GM18520 (cell line): ENCODE results near the gene DPEP3.
A peak's percentile ranks its signal among the peaks of the same experiment; 100 is the strongest.
"Not testable (repeated sequence)": the region's sequence is repeated elsewhere in the genome, so short reads cannot be mapped to it uniquely, and the experiment has no call there.

ENCODE experiments used
- ATAC-seq: cut with Tn5 transposase; IDR thresholded peaks from one replicate; pipeline ENCODE4 v1.9.1; 2021; ENCODE audit not compliant: unreplicated experiment

The DPEP3 gene

DNA sequence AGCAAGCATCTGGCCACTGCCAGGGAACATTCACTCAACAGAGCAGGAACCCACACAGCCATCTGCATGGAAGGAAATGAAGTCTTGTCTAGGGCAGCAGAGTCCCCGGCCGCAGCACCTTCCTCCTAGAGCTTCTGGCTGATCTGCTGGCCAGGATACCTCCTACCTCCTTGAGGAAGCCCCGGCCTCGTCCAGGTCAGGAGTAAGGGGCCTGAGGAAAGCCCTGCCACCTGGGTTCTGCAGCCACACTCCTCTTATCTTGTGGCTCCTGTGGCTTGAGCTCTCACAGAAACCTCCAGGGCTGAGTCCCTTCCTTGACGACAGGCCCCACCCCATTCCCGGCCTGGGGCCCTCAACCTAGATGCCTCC is 13.7 kb upstream of the DPEP3 start:
- not testable (repeated sequence) for ATAC-seq

DNA sequence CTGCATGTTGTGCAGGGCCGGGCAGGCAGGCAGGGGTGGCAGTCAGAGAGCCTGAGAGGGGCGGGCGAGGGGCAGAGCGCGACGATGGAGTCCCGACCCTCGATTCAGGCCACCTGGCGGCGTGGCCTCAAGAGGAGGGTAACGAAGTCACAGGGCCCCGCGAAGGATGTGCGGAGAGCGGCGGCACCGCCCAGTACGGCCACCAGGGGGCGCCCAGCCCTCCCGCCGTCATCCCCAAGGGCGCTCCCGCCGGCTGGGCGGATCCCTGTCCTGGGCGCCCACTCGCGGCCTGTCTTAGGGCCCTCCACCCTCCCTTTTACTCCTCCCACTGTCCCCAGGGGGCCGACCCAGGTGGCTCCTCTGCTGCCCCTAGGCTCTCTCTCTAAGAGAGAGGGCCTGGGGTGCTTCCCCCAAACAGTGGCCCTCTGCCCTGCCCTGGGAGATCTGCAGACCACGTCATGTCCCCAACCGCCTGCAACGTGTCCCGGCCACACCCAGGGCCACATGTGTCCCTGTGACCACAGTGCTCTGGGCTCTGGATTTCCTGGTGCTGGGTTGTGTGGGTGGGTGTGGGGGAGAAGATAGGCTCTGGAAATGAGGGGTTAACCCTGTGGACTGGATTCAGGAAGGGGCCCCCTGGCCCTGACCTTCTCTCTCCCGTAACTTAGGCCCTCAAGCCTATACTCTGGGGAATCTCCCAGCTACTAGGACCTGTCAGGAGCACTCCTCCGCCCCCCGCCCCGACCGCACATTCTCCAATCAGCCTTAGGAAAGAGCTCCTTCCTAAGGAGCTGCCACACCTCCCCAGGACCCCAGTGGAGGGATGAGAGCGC is 13.1 kb upstream of the DPEP3 start:
- peak; percentile 54 for ATAC-seq

DNA sequence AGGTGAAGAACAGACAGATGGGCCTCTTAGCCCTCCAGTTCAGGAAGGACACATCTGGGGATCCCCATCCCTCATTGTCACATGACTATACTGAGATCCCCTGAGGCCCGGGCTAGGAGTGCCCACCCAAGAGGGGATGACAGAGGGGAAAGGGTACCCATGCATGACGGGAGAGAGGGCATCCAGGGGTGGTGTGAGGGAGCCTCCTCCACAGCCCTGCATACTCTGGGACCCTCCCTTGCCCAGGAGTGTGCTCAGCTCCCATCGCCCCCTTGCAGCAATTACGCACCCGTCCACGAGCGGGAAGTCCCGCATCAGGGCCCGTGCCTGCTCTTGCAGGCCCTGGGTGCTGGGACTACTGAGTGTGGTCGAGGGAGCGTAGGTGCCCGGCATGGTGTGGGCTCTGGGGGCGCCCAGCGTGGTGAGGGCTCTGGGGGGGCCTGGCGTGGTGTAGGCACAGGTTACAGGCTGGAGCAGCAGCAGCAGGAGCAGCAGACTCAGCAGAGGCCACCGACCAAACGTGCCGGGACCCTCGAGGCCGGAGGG is 12.4 kb upstream of the DPEP3 start:
- ATAC-seq: no peak

DNA sequence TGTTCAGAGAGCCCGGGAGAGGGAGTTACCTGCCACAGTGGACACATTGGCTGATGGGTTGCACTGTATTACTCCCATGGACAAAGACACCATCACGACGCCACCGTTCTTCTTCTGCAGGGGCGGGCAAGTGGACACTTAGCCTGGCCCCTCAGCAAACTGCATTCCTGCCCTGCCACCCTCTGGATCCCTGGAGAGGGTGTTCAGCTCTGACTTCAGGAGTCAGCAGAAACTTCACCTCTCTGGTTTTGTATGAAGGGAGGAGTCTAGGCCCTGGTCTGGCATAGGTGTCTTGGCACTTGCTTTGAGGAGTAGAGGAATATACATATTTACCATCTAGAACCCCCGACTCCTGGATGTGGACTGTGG is 9.7 kb upstream of the DPEP3 start:
- no peak for ATAC-seq

DNA sequence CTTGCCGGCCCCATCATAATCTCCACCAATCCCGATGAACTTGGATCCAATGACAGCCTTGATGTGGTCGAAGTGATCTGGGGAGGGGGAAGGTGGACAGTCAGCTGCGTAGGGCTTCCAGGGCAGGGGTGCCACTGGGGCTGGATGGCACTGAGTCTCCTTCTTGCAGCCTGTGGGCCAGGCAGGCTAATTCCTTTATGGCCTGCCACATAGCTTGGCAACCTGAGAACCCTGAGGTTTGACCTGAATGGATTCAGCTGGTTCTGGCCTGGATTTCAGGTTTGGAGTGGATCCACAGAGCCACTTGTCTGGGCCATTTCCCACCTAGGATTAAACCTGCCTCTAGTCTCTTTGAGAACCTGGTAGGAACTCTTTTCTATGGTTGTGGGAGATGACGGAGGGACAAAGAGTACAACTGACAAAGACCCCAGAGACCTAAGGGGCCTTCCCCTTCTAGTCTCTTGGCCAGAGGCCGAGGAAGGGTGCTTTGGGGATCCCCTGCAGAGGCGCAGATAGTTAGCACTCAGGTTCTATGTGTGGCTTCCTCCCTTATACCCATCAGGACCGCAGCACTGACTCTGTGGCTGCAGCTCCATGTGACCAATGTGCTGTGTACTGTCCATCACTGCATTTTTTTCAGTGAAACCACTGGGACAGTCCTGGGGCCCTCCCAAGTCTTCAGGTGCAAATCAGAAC is 9.2 kb upstream of the DPEP3 start:
- peak; percentile 35 for ATAC-seq

DNA sequence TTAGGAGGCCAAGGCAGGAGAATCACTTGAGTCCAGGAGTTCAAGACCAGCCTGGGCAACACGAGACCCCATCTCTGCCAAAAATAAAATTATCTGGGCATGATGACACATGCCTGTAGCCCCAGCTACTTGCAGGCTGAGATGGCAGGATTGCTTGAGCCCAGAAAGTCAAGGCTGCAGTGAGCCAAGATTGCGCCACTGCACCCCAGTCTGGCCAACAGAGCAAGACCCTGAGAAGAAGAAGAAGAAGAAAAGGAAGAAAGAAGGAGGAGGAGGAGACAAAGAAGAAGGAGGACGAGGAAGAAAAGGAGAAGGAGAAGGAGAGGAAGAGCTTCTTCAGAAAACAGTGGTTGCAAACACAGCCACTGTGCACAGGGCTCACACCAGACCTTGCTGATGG is 8.4 kb upstream of the DPEP3 start:
- ATAC-seq: no peak

DNA sequence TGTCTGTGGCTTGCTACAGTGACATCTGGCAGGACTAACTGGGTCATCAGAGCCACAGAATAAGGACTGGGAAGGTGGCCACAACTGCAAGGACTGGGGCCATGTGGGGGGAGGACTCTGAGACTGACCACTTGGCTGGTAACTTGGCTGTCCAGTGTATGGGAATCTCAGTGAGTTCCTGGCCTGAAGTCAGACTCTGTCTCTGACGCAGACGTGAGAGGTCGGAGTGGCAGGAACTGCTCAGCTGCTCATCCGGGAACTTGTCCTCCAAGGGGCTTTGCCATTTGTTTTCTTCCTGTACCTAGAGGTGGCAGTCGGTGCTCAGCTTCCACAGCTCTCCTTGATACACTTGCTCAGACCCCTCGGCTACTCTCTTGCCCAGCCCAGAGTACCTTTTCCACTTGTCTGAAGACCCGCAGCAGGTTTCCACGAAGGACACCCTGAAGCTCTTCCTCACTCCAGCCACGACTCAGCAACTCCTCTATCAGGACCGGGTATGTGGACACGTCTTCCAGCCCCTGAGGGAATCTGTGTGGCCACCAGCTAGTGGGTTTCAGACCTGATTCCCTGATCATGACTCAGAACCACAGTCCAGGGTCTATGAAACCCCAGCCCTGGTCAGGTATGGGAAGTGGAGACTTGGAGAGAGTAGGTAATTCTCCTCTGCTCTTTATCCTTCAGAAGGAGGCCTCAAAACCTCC is 7.3 kb upstream of the DPEP3 start:
- ATAC-seq: no peak

DNA sequence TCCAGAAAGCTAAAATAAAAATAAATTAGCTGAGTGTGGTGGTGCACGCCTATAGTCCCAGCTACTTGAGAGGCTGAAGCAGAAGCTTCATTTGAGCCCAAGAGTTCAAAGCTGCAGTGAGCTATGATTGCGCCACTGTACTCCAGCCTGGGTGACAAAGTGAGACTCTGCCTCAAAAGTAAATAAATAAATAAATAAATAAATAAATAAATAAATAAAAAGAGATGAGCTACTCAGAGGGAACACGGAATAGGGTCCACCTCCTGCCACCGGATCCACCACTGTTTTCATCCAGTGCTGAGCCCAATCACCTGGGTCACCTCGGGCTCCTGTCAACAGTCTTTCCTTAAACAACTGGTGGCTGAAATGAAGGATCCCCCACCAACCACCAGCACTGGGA is 6.7 kb upstream of the DPEP3 start:
- no peak for ATAC-seq

DNA sequence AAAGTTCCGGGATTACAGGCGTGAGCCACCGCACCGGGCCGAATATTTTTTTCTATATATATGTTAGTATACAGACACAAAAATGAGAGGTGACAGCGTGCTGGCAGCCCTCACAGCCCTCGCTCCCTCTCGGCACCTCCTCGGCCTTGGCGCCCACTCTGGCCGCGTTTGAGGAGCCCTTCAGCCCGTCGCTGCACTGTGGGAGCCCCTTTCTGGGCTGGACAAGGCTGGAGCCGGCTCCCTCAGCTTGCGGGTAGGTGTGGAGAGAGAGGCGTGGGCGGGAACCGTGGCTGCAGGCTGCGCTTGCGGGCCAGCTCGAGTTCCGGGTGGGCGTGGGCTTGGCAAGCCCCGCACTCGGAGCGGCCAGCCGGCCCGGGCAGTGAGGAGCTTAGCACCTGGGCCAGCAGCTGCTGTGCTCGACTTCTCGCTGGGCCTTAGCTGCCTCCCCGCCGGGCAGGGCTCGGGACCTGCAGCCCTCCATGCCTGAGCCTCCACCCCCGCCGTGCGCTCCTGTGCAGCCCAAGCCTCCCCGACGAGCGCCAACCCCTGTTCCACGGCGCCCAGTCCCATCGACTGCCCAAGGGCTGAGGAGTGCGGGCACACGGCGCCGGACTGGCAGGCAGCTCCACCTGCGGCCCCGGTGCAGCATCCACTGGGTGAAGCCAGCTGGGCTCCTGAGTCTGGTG is 1.9 kb upstream of the DPEP3 start:
- no peak for ATAC-seq

DNA sequence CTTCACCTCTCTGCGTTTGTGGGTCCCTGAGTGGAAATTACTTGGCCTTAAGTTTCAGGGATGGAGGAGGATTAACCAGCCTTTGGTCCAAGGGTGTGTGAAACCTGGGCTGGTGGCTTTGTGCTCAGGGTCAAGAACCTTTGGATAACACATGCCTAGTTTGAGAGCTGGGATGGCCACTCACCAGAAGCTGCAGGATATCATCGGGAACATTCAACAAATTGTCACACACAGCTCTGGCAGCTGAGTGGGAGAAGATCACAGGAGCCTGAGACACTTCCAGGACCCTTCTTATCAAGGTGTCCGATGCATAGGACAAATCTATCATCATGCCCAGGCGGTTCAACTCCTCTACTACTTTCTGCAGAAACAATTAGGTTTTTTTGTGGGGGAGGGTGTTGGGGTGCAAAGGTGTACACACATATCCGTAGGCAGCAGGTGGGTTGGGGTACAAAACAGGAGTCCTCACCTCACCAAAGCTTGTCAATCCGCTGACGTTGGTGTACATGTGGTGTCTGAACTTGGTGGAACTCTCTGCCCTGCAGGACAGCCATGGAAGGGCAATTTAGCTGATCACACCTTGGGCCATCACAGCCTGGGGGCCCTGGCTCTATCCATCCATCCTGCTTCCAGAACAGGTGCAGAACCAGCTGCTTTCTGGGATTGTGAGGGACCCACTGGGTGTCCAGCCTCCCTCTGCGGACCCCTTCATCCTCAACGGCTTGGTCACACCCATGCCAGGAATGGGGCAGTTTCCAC is 2.7 kb downstream of the DPEP3 start:
- no peak for ATAC-seq

DNA sequence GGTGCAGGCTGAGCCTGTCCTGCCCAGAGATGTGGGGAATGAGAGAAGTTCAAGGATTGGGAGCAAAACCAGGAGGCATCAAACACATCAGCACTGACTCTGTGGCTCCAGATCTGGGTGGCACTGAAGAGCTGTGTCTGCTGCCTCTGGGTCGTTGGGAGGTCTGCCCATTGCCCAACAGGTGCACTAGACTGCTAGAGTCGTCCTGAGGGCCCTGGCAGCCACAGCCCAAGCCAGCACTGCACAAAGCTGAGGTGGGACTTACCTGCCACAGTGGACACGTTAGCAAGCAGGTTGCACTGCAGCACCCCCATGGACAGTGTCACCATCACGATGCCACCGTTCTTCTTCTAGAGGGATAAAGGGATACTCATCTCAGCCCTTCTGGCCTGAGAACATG is 3.3 kb downstream of the DPEP3 start:
- ATAC-seq: no peak

DNA sequence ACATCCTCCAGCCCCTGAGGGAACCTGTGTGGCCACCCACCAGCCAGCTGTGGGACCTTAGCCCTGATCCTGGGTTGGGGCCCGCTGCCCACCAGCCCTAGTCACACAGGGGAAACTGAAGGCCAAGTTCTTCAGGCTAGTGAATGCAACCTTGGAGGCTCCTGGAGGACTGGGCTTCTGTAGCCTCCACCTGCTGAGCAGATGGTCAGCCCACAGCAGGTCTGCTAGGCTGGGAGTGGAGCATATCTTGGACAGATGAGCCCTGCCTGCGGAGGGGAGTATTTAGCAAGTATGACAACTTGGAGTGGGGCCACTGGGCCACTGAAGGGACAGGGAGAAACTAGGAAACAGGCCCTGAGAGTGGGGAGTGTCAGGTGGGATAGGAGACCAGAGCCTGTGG is 4.1 kb downstream of the DPEP3 start:
- ATAC-seq: no peak

DNA sequence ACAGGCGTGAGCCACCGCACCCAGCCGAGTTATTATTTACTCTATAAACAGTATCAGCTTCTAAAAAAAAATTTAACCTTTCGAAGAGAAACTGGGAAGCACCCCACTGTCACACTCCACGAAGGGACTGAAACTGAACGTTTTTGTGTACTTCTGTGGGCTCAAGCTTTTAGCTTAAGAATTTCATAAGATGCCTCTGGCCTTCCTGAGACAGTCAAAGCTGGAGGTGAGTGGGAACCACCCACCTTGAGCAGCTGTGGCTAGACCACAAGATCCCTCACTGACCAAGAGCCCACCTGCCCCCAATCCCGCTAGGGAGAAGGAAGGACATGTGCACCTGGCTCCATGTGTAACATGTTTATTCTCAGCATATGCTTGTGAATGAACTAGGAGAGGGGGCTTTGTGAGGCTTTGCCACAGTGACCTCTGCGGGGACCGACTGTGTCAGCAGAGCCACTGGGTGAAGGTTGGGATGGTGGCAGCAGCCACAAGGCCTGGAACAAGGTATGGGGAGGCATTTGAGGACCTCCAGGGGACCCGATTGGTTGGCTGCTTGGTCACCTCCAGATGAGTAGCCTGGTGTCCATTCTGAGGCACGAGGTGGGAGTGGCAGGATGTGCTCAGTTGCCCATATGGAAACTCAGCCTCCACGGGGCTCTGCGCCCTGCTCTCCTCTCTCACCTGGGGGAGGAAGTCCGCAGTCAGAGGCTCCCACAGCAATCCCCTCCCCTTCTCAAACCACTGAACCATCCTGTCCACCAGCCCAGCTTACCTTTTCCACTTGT is 4.8 kb downstream of the DPEP3 start:
- no peak for ATAC-seq

DNA sequence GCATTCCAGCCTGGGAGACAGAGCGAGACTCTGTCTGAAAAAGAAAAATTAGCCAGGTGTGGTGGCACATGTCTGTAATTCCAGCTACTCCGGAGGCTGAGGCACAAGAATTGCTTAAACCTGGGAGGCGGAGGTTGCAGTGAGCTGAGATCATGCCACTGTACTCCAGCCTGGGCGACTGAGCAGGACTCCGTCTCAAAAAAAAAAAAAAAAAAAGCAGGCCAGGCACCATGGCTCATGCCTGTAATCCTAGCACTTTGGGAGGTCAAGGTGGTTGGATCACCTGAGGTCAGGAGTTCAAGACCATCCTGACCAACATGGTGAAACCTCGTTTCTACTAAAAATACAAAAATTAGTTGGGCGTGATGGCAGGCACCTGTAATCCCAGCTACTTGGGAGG is 8.0 kb downstream of the DPEP3 start:
- not testable (repeated sequence) for ATAC-seq

DNA sequence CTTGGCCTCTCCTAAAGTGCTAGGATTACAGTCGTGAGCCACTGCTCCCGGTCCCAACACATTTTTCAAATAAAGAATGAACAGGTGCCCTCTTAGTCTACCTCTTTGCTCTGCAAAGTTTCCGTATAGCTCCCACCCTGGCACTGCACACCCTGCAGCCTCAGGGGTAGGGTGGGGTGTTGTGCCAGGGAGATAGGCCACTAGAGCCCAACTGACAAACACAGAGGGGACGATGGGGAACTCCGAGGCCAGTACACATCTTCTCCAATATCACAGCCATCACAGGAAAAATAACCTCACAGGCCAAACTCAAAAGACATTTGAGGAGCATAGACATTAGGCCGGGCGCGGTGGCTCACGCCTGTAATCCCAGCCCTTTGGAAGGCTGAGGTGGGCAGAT is 9.2 kb downstream of the DPEP3 start:
- no peak for ATAC-seq

DNA sequence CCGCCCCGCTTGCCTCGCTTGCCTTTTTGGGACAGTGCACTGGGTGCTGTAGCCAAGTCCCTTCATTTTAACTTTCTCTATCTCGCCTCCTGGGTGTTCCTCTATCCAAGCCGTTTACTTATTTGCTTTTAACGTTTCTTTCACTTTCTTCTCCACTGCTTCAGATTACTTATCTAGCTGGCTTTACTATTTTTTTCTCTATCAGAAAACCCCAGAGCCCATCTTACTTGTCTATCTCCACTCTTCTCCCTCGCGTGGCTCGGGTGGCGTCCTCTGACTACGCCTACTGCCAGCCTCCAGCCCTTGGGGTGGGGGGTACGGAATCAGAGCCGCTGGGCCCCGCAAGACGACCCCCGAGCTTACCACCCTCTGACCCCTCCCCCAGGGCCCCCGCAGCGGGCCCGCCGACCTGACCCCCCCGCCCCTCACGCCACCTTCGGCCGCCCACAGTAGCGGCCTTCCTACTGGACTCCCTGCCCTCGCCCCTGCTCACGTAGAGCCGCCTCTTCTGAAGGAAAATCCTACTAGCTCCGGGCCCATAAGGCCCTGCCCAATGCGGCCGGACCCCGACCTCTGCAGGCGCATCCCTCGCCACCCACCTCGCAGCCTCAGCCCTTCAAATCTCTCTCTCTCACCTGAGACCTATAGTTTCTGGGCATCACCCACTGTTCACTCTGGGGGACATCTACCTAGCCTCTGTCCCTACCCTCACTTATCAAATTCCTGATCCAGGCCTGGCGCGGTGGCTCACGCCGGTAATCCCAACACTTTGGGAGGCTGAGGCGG is 10.9 kb downstream of the DPEP3 start:
- no peak for ATAC-seq

DNA sequence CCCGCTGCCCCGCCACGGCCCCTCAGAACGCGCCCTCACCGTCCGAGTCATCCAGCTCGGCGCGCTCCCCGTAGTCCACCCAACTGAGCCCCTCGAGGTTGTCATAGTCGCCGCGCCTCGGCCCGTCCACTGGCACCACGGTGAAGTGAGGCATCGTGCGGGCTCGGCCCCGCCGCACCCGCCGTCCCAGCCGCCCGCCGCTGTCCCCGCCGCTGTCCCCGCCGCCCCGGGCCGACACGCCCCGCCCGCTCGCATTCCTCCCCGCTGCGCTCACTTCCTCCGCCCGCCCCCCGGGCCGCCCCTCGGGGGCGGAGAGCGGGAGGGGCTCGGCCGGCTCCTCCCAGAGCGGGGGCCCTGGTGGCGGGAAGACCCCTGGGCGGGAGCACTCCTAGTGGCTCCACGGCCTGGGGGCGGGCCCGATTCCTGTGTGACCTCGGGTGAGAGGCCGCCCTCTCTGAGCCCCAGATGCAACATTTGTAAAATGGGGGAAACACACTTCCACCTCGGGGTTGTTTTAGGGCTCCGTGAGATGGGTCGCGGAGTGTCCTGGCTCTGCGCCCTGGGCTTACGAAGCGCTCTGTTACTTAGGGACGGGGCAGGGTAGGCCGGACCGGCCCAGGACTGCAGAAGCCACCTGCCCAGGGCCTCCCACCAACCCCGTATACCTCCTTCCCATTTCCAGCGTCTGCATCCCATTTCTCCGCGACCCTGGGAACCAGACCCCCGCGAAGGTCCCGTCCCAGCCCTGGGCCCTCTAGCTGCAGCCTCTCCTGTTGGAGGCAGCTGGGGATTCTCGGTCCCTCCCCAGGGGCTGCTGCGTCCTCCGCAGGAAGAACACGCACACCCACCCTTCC is 11.7 kb downstream of the DPEP3 start, which contains the start of gene SLC12A4:
Gene SLC12A4 (minus strand): TSS at position 238 of the 854 bp plus-strand sequence. CDS start 84 bp downstream, at position 154.
- peak; percentile 66 for ATAC-seq

DNA sequence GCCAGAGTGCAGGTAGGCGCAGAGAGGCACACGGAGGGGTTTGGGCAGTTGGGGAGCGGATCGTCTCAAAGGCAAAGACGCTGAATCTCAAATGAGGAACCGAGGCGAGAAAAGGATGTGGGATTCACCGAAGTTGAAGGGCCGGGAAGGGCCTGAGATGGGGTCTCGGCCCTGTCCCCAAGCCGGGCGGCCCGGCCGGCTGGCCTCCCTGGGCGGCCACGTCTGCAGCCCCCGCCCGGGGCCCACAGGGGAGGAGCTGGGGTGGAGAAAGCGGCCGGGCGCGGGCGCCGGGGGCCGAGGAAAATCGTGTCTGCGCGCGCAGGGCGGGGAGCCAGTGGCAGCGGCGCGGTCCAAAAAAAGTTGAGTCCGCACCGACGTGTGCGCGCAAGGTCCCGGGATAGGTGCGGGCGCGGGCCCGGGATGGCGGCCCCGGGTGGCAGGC is 12.3 kb downstream of the DPEP3 start:
- ATAC-seq: peak; percentile 7
